GM21619 (cell line): ENCODE measurements around the gene DAPK1.
A peak's percentile ranks its signal among the peaks of the same experiment; 100 is the strongest.
"Not testable (repeated sequence)": the region's sequence is repeated elsewhere in the genome, so short reads cannot be mapped to it uniquely, and the experiment has no call there.

ENCODE experiments used
- ATAC-seq: cut with Tn5 transposase; IDR thresholded peaks from one replicate; pipeline ENCODE4 v1.9.1; 2021; ENCODE audit not compliant: unreplicated experiment

The DAPK1 gene

DNA sequence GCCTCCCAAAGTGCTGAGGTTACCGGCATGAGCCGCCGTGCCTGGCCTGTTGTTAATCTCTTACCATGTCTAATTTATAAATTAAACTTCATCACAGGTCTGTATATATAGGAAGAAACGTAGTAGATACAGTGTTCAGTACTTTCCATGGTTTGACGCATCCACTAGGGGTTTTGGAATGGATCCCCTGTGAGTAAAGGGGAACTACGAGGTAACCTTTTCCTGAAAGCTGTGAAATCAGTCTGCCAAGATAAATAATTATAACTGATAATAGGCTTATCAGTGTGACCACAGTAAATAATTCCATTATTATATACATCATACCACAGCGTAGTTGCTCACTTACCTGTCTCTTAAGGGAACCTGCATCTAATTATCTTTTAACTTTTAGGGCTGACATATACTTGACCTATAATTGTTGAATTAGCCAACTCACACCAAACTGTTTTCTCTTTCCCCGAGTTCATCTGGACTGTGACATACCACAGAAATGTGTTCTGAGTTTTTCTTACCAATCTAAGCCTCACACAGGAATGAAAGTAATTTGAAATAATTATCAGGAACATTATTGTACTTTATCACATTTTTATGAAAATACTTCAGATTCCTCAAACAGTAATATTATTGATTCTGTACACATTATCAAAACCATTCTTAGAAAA, 42.9 kb downstream of the DAPK1 start:
- no peak for ATAC-seq

DNA sequence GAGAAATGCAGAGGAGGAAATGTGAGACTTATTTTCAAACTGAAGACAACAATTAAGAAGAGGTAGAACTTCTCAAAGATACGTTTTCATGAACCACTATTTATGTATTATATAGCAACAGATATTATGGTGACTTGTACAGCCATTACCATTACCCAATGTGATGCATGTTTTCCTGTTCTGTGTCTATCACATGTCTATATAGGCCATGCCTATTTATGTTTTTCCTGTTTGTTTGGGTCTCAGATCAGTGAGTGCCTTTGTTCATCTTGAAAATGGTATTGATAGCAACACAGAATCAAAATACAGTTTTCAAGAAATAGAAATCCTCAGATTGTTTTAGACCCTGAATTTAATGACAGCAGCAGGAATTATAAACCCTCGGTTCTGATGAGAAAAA, 44.0 kb downstream of the DAPK1 start:
- no peak for ATAC-seq

- no peak for ATAC-seq
These were observed 44.5 kb downstream of the DAPK1 start for GRCh38 chr9:87542141-87542540.

DNA sequence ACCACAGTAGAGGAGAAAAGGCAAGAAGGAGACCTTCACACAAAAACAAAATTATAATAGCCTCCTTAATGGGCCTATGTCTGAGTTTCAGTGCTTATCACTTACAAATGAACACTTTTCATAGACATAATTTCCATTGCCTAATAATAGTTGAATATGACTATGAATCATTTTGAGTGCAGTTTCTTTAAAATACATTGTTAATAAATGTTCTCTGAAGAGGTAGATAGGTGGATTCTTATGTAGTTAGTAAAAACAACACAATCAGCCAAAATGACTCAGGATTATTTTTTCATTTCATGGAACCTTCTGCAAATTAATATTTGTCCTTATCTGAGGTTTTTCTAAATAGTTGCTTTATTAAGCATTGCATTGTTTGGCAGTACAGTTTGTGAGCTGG, 45.6 kb downstream of the DAPK1 start:
- no peak for ATAC-seq

- no peak for ATAC-seq
These were observed 48.2 kb downstream of the DAPK1 start for GRCh38 chr9:87545858-87546257.

DNA sequence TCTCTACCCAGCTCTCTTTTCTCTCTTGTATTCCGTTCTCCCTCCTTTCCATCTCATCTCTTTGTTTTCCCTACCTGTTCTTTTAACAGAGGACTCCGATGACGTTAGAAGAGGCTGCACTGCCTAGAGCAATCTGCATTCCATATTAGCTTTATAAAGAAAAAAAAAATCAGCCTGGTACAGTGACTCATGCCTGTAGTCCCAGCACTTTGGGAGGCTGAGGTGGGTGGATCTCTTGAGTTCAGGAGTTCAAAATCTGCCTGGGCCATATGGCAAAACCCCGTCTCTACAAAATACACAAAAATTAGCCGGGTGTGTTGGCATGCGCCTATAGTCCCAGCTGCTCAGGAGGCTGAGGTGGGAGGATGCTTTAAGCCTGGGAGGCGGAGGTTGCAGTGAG, 49.0 kb downstream of the DAPK1 start:
- no peak for ATAC-seq

DNA sequence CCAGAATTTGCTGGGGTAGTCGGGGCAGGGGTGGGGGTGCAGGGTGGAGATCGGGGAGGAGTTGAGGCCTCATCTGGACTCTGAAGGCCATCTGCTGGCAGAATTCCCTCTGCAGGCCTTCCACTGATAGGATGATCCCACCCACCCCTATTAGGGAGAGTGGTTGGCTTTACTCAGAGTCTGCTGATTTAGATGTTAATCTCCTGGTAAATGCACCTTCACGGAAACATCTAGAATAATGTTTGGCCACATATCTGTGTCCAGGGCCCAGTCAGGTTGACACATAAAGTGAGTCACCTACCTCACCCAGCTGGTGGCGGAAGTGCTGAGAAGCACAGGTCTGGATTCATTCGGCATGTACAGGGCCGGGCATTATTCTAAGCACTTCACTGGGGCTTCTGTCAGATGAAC, 50.0 kb downstream of the DAPK1 start:
- no peak for ATAC-seq

DNA sequence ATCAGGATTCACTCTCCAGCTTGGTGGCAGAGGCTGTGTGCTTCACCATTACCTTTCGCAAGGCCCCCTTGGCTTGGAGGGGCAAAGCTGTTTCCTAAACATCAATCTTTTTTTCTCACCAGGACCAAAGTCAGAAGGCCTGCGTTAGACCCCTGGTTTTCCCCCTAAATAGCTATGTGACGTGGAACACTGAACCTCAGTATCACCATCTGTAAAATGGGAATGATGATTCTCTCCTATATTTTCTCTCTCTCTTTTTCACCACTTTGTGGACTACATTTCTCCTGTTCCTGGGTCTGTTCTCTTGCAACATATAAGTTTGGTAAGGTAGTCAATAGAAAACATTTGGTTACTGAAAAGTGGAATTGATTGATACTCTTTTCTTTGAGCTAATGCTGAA, 50.5 kb downstream of the DAPK1 start:
- no peak for ATAC-seq

GRCh38 chr9:87549088-87549487, 51.4 kb downstream of the DAPK1 start:
- not testable (repeated sequence) for ATAC-seq

DNA sequence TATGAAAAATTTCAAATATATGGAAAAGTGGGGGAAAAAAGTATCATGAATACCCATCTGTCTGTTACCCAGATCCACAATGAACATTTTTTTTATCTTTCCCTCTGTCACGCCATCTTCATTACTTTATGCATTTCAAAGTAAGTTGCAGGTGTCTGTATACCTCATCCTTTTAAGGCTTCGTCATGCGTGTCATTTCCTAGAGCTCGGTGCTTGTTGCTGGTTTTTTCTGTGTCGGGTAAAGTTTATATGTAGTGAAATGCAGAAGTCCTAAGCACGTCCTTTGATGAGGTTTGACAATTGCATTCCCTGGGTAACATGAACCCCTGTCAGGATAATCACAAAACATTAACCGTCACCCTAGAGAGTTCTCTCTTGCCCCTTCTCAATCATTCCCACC, 52.1 kb downstream of the DAPK1 start:
- no peak for ATAC-seq

DNA sequence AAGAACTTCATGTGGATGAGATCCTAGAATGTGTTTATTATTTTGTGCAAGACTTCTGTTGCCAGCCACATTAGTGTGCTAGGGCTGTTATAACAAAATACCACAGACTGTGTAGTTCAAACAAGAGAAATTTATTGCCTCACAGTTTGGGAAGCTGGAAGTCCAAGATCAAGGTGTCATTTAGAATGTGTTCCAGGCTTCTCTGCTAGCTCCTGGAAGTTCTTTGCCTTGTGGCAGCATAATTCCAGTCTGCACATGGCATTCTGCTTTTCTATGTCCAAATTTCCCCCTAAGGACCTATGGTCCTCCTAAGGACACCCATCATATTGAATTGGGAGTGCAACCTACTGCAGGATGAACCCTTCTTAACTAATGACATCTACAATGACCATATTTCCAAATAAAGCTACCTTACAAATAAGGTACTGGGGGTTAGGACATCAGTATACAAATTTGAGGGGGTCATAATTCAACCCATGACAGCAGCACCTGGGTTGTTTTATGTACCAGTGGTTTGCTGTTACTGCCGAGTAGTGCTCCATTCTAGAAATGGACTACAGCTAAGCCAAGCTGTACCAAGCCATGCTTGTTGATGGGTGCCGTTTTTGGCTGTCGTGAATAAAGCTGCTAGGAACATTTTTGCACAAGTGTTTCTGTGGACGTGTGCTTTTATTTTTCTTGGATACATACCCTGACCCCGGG, 52.7 kb downstream of the DAPK1 start:
- ATAC-seq: no peak

DNA sequence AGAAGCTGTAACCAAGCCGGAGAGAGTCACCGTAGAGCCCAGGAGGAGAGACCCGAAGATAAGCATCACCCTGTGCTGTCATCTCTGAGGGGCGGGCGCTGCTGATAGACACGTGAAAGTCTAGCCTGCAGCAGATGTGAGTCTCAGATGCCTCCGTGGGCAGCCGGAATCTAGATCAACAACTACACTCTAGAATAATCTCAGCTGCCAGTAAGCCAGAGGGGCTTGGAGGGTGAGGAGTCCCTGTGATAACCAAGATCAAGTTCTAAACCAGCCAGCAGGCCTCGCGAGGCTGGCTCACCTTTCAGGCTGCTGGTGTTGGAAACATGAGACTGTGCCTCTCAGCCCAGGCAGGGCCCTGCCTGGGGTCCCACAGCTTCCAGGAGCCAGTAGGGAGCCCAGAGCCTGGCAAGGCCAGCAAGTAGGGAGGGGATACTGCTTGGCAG, 54.1 kb downstream of the DAPK1 start:
- ATAC-seq: no peak

DNA sequence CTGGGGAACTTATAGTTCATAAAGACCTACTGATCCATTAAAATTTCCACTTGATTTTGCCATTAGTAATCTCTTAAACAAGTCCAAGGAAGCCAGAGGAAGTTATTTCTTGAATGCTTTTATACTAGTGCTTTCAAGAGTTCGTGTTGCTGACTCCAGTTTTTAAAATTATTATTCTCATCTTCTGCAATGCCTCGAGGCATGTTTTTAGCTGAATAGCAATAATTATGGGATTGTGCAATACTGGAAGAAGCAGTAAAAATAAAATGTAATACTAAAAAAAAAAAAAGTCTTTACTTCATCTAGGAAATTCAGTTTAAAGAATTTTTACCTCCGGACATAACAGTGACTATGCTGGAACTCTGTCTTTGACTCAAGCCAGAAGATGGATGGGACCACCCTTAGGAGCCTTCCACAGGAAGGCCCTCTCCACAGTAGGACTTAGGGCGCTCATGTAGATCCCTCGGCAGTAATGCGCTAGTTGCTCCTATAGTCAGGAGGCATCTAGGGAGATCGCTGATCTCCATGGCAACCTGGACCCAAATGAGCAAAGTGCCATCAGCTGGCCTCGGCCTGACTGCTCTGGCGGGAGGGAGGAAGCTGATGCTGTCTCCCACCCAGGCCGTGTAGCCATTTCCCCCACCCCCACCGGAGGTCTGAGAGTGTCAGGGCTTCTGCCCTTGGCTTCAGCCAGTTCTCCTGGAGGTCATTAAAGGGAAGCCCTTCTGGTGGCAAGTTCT, 56.7 kb downstream of the DAPK1 start:
- ATAC-seq: no peak

GRCh38 chr9:87554976-87555375, 57.3 kb downstream of the DAPK1 start:
- no peak for ATAC-seq

DNA sequence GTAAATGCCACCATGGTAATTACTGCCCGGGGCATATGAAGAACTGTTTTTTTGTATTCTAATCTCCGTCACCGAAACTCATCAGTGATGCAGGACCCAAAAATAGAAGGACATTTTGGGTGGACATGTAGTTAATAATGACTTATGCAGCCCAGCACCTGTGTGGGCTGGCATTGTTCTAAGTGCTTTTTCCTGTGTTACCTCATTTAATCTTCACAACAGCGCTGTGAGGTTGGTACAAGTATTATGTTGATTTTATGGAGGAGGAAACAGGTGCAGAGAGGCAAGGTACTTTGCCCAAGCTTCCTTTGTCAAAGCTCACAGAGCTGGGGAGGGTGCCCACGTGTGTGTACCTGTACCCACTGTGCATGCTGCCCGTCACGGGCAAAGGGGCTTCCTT, 58.4 kb downstream of the DAPK1 start:
- ATAC-seq: no peak

GRCh38 chr9:87556821-87557220, 59.2 kb downstream of the DAPK1 start:
- no peak for ATAC-seq

DNA sequence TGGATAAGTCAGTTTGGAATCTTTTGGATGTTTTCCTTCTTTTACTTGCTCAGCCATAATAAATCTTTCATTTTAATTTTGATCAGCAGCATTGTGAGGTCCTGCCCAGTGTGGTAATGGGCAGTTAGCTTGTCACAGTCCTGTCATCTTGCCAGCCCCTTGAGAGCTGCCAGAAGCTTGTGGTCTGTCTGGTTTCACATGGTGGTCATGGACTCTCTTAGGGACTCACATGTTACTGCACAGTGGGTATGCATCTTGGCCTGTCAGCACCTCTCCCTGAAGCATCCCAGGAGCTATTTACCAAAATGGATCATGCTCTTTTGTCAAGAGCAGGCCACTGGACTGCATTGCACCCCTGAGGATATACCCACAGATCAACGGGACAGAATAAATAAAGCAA, 60.3 kb downstream of the DAPK1 start:
- ATAC-seq: peak; percentile 34

- ATAC-seq: no peak
These were observed 61.0 kb downstream of the DAPK1 start for GRCh38 chr9:87558606-87559190.

- no peak for ATAC-seq
These were observed 64.4 kb downstream of the DAPK1 start for GRCh38 chr9:87562062-87562461.

DNA sequence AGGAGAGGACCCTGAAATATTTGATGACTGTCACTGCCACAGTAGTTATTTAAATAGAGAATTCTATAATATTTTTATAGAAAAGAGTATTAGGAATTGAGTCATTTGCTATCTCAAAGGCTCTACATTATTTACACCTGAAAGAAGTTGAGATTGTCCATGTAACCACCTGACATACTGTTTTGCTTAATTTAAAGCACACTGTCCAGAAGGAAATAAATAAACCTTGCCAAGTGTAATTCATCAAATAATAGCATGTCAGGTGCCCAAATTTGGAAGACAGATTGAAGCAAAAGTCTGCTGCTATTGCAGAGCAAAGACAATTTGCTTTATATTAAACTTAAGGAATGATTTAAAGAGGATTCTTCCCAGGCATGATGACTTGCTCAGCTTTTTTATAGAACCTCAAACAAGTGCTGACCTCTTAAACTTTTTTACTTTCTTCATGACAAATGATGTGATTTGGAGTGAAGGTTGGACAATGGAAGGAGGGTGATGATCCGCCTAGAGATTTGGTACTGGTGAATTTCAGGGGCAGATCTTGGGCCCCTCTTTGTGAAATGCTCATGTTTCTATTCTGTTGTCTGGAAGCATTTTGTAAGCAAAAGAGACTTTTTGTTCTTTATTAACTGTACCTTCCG, 65.0 kb downstream of the DAPK1 start:
- ATAC-seq: no peak

GRCh38 chr9:87564111-87564510, 66.4 kb downstream of the DAPK1 start:
- peak; percentile 37 for ATAC-seq
